ENCODE data around the gene MAFG.

Gene MAFG
- 13.7 to 39.0 reads per million in 2 donors for total RNA-seq

- peak; percentile 80 to 94 (median 85) for DNase-seq
Measured at GRCh38 chr17:81927653-81928543, at the start of gene MAFG. Gene MAFG, minus strand, starts transcription at chr17:81927735. Its CDS starts 4,550 bp downstream, at chr17:81923185.

- DNase-seq: peak in 3 of 5 experiments; percentile 5 to 15 (median 12)
Measured at GRCh38 chr17:81976332-81977210, 49.0 kb upstream of the MAFG start.

GRCh38 chr17:81973432-81973831 lies 45.9 kb upstream of the MAFG start:
- no peak for DNase-seq

- DNase-seq: no peak
Measured at GRCh38 chr17:81968850-81969812, 41.6 kb upstream of the MAFG start.

- no peak for DNase-seq
Measured at GRCh38 chr17:81968396-81968745, 40.8 kb upstream of the MAFG start.

- peak; percentile 71 to 87 (median 83) for DNase-seq
Measured at GRCh38 chr17:81967533-81968395, 40.2 kb upstream of the MAFG start.

- DNase-seq: no peak
Measured at GRCh38 chr17:81967244-81967532, 39.7 kb upstream of the MAFG start.

- DNase-seq: no peak
Measured at GRCh38 chr17:81966343-81967243, 39.1 kb upstream of the MAFG start.

GRCh38 chr17:81964081-81964849 lies 36.7 kb upstream of the MAFG start:
- no peak for DNase-seq

- DNase-seq: no peak
Measured at GRCh38 chr17:81962499-81963441, 35.2 kb upstream of the MAFG start.

- DNase-seq: no peak
Measured at GRCh38 chr17:81961521-81962498, 34.3 kb upstream of the MAFG start.

GRCh38 chr17:81961087-81961511 lies 33.6 kb upstream of the MAFG start, which contains the start of gene NOTUM:
Gene NOTUM, minus strand, starts transcription at chr17:81961187. Its CDS starts 278 bp downstream, at chr17:81960909.
- no peak for DNase-seq

GRCh38 chr17:81960130-81960958 lies 32.8 kb upstream of the MAFG start:
- no peak for DNase-seq

- peak; percentile 66 to 82 (median 75) for DNase-seq
Measured at GRCh38 chr17:81959362-81960129, 32.0 kb upstream of the MAFG start.
